OCI-M1 (cell line): Measurements from ENCODE around the gene NIN.
"Not testable (repeated sequence)": the region's sequence is repeated elsewhere in the genome, so short reads cannot be mapped to it uniquely, and the experiment has no call there.

Experiments
- DNase-seq: peaks from one replicate; lab custom pipeline; 2025; lab: John Stamatoyannopoulos, UW

The NIN gene

GRCh38 chr14:50820786-50821509 is 10.0 kb downstream of the NIN start:
- DNase-seq = peak; percentile 46

- DNase-seq = not testable (repeated sequence)
These were observed 11.7 kb downstream of the NIN start for GRCh38 chr14:50819303-50819702.

GRCh38 chr14:50816395-50817047 is 14.4 kb downstream of the NIN start:
- no peak for DNase-seq

- DNase-seq = not testable (repeated sequence)
These were observed 15.4 kb downstream of the NIN start for GRCh38 chr14:50815526-50815925.

GRCh38 chr14:50815058-50815457 is 15.9 kb downstream of the NIN start:
- not testable (repeated sequence) for DNase-seq

- DNase-seq = no peak
These were observed 16.8 kb downstream of the NIN start for GRCh38 chr14:50814161-50814560.

GRCh38 chr14:50813544-50813863 is 17.5 kb downstream of the NIN start:
- DNase-seq = peak; percentile 11

GRCh38 chr14:50812856-50813543 is 18.0 kb downstream of the NIN start:
- DNase-seq = no peak

GRCh38 chr14:50812180-50812579 is 18.8 kb downstream of the NIN start:
- no peak for DNase-seq

GRCh38 chr14:50808053-50808452 is 22.9 kb downstream of the NIN start:
- DNase-seq = no peak

- no peak for DNase-seq
These were observed 24.6 kb downstream of the NIN start for GRCh38 chr14:50806241-50806933.

GRCh38 chr14:50805396-50805795 is 25.6 kb downstream of the NIN start:
- DNase-seq = no peak

- no peak for DNase-seq
These were observed 26.7 kb downstream of the NIN start for GRCh38 chr14:50804181-50804721.

- DNase-seq = no peak
These were observed 29.3 kb downstream of the NIN start for GRCh38 chr14:50801706-50802105.

- DNase-seq = no peak
These were observed 30.9 kb downstream of the NIN start for GRCh38 chr14:50800032-50800431.

- no peak for DNase-seq
These were observed 32.9 kb downstream of the NIN start for GRCh38 chr14:50798048-50798421.

GRCh38 chr14:50797250-50798047 is 33.5 kb downstream of the NIN start:
- no peak for DNase-seq

GRCh38 chr14:50796390-50796789 is 34.6 kb downstream of the NIN start:
- DNase-seq = no peak

- DNase-seq = no peak
These were observed 35.1 kb downstream of the NIN start for GRCh38 chr14:50795909-50796308.

GRCh38 chr14:50795142-50795541 is 35.8 kb downstream of the NIN start:
- DNase-seq = no peak

- DNase-seq = no peak
These were observed 36.8 kb downstream of the NIN start for GRCh38 chr14:50794068-50794645.
